GM18951 (cell line): ENCODE measurements around the gene HS3ST5.

ENCODE experiments used
- POLR2A ChIP-seq: IDR thresholded peaks from 4 replicates; pipeline ENCODE4 v1.6.1; 2011; ENCODE audit warnings: mild to moderate bottlenecking; ENCODE audit not compliant: insufficient read length, insufficient read depth; ENCODE audit errors: extremely low read depth
- in situ Hi-C: fragments of 300-500 bp; cut with MboI; formaldehyde crosslinking; loops from one replicate; pipeline ENCODE4 v1.12.0; 2022; ENCODE audit warnings: low sequenced_read_pairs, mixed read lengths, inconsistent platforms; ENCODE audit not compliant: unreplicated experiment

Gene HS3ST5, protein sequence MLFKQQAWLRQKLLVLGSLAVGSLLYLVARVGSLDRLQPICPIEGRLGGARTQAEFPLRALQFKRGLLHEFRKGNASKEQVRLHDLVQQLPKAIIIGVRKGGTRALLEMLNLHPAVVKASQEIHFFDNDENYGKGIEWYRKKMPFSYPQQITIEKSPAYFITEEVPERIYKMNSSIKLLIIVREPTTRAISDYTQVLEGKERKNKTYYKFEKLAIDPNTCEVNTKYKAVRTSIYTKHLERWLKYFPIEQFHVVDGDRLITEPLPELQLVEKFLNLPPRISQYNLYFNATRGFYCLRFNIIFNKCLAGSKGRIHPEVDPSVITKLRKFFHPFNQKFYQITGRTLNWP

DNA sequence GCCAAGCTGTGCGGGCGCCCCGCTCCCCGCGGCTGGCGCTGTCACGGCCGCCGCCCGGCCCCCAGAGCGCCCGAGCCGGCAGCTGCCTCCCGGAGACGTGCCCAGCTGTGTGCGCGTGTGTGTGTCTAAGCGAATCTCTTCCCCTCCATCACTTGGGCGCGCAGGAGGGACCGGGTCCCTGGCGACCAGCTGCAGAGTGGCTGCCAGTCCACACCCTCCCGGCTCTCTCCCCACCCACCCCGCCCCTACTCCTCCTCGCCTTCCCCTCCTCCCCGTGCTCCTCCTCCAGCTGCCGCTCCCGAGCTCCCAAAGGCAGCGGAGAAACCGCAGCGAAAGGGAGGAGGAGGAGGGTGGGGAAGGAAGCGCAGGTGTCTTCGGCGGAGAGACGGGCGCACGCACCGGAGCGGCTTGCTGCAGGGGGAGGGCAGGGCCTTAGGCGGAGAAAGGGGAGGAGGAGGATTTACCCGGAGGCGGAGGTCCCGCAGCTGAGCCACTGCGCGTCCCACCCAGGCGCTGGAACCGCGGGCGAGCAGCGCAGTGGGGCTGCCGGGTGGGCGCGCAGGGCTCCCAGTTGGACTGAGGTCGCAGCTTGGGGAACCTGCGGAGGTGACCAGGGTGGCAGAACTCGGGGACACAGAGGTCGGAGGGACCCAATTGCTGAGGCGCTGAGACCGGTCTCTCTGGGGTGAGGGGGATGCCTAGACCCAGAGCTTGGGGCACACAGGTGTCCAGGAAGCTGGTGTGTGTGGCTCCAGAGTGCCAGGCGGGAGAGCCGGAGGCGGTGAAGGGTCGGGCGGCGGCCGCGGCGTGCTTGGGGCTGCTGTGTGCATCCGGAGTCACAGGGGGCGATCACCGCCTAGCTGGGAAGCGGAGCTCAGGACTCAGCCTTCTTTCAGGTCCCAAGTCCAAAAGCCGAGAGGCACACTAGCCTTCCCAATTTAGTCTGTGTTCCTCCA lies at the start of gene HS3ST5:
Gene HS3ST5 (minus strand): TSS at position 198 of the 956 bp plus-strand sequence. CDS start 280,178 bp downstream, outside the sequence.
- in situ Hi-C loops = no loop called here
- no peak for TF ChIP-seq POLR2A

GRCh38 chr6:114390176-114390575 lies 47.4 kb upstream of the HS3ST5 start:
- TF ChIP-seq POLR2A = no peak
- in situ Hi-C loops = no loop called here

- in situ Hi-C loops = no loop called here
- TF ChIP-seq POLR2A = no peak
These were observed 46.3 kb upstream of the HS3ST5 start for GRCh38 chr6:114389111-114389510.

- no peak for TF ChIP-seq POLR2A
- in situ Hi-C loops = no loop called here
These were observed 39.6 kb upstream of the HS3ST5 start for GRCh38 chr6:114382406-114382805.

GRCh38 chr6:114377881-114378280 lies 35.1 kb upstream of the HS3ST5 start:
- TF ChIP-seq POLR2A = no peak
- in situ Hi-C loops = no loop called here

DNA sequence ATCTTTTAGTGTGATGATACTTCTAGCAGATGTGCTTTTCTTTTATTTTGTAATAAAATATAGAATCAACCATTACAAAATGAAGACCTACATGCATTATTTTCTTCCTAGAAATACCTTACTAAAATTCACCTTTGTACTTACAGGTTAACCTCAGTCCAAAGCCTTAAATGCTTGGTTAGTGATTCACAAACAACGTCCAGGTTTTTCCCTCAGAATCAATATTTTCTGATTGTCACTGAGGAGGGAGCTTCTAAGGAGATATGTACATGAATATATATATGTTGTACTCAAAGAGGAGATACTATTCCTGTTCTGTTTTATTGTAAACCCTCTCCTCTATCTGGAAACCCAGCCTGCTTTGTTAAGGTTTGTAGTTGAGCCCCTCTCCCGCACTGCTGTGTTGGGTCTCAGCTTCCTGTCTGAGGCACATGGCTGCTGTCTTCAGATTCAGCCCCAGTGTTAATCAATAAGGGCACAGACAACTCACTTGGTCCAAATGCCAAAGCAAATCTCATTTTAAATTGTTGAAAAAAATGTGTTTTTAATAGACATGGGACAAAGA lies 33.9 kb upstream of the HS3ST5 start:
- in situ Hi-C loops = no loop called here

DNA sequence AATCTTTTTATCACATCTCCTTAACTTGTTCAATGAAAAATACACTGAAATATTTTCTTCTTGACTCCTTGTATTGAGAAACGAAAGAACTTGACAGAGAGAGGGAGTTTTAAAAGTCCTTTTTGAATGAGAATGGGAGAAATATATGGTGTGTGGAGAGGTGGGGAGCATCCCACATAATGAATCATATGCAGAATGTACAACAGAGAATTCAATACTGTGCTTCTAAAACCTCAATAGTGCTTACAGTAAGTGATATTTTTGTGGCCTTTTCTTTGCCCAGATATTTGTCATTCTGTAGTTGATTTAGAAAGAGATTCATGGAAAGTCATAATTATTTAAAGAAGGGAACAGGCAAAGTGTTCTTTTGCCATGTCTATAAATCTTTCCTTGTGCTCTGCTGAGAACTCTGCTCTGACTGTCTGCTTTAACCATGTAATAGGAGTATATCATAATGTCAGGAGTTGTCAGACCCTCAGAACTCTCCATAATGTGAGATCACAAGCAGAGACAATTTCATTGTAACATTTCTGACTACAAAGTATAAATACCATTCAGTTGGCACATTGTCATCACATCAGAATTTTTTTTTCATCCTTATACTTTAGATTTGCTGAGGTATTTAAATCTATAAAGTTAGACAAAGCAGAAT lies 32.8 kb upstream of the HS3ST5 start:
- in situ Hi-C loops = no loop called here
- TF ChIP-seq POLR2A = no peak

More for the DNA sequence above, 33.9 kb upstream of the HS3ST5 start:
- TF ChIP-seq POLR2A = no peak

- in situ Hi-C loops = no loop called here
- no peak for TF ChIP-seq POLR2A
These were observed 24.6 kb upstream of the HS3ST5 start for GRCh38 chr6:114367315-114367961.

DNA sequence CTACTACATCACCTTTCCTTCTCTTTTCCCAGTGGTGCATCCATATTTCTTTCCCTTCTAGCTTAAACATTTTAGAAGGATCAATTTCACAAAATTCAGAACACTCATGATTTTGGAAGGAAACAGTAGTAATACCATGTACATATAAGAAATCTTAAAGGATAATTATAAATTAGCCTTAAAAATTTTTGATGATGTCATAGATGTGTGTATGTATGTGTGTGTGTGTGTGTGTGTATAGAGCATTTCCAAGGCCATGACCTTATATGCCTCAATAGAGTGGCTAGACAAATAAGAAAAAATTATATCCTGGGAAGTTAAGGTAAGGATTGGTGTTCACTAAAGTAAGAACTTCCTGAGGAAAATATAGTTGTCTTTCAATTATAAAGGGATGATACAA lies 24.1 kb upstream of the HS3ST5 start:
- no peak for TF ChIP-seq POLR2A
- in situ Hi-C loops = no loop called here

DNA sequence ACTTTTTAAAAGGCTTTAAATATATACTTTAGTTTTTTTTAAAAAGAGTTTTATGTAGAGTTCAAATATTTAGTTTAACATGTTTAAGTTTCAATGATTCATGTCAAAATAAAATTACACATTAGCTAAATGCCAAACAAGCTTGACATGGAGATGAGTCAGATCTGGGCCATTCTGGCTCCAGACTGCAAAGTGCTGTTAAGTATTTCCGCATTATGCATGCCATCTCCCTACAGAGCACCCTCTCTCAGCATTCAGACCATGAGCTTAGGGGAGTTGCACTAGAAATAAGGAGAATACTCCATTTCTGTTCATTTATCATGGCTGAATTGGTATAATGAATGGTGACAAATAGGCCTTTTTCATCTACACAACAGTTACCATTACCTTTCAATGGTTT lies 21.5 kb upstream of the HS3ST5 start:
- no peak for TF ChIP-seq POLR2A
- in situ Hi-C loops = no loop called here

DNA sequence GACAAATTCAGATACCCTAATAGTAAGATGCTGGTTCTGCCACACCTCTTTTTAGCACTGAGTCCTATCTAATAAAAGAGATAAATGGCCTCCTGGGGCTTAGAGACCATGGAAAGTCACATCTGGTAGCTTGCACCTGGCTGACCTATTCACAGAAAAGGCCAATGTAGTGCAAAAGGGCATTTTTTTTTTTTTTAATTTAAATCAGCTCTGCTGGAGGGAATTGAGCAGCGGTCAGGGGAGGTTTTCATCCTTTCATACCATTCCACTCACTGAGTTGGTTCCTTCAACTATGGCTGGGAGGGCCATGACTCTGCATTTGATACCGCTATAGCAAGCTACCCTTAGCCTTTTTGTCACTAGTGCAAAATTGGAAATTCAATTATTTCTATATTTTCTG lies 20.1 kb upstream of the HS3ST5 start:
- in situ Hi-C loops = no loop called here
- TF ChIP-seq POLR2A = no peak

DNA sequence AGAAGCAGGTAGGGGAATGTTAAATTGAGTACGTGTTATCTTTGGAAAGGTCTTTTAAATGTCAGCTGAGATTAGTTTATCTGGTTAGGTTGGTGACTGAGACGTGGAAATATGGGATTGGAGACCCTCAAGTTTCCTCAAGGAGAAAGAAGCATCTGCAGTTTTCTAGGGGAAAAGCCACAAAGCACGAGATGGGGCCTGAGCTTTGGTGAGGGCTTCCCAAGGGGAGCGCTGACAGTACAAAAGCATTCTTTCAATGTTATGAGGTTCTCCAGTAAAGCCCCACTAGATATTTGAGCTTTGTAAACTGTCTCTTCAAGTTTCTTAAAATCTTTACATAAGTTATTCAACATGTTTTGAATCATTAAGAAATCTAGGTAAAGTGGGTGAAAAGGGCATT lies 19.6 kb upstream of the HS3ST5 start:
- in situ Hi-C loops = no loop called here
- no peak for TF ChIP-seq POLR2A
